ENCODE results near the gene MECP2.

Gene MECP2

GRCh38 chrX:154024271-154024670, 73.2 kb downstream of the MECP2 start:
- H3K27me3 ChIP-seq (ENCODE audit: control insufficient read depth, insufficient read depth, low read length): no peaks in the 10 kb centered on the region

GRCh38 chrX:154023276-154024000, 74.1 kb downstream of the MECP2 start:
- Histone ChIP-seq H3K36me3 (ENCODE audit: control insufficient read depth, insufficient read depth, low read length) (peaks cover 6% of the 10 kb centered on the region; the same call in 1 of the 2 replicates), H3K9ac (ENCODE audit: low read length) (no peak overlapping the region), H3K4me1 (ENCODE audit: control insufficient read depth, insufficient read depth, low read length) (peaks cover 35% of the 10 kb centered on the region), H3K27ac (ENCODE audit: low read depth, low read length) (no peak overlapping the region), H3K27me3 (ENCODE audit: control insufficient read depth, insufficient read depth, low read length) (no peaks in the 10 kb centered on the region), H3K4me3 (ENCODE audit: low read depth, low read length) (no peak overlapping the region), H3K9me3 (ENCODE audit: control insufficient read depth, insufficient read depth, low read depth, low read length) (peaks cover 9% of the 10 kb centered on the region; the same call in 1 of the 2 replicates)

More at GRCh38 chrX:154024271-154024670, 73.2 kb downstream of the MECP2 start:
- peaks cover 9% of the 10 kb centered on the region; the same call in 1 of the 2 replicates for H3K9me3 ChIP-seq (ENCODE audit: control insufficient read depth, insufficient read depth, low read depth, low read length)
- H3K27ac ChIP-seq (ENCODE audit: low read depth, low read length): no peak overlapping the region
- peaks cover 10% of the 10 kb centered on the region; the same call in 1 of the 2 replicates for H3K36me3 ChIP-seq (ENCODE audit: control insufficient read depth, insufficient read depth, low read length)
- no peak overlapping the region for H3K4me3 ChIP-seq (ENCODE audit: low read depth, low read length)
- H3K4me1 ChIP-seq (ENCODE audit: control insufficient read depth, insufficient read depth, low read length): peaks cover 29% of the 10 kb centered on the region
- H3K9ac ChIP-seq (ENCODE audit: low read length): no peak overlapping the region

- no peaks in the 10 kb centered on the region for H3K27me3 ChIP-seq (ENCODE audit: control insufficient read depth, insufficient read depth, low read length)
- peaks cover 11% of the 10 kb centered on the region for H3K36me3 ChIP-seq (ENCODE audit: control insufficient read depth, insufficient read depth, low read length)
- H3K4me1 ChIP-seq (ENCODE audit: control insufficient read depth, insufficient read depth, low read length): peaks cover 36% of the 10 kb centered on the region
- H3K27ac ChIP-seq (ENCODE audit: low read depth, low read length): no peak overlapping the region
- H3K9me3 ChIP-seq (ENCODE audit: control insufficient read depth, insufficient read depth, low read depth, low read length): peaks cover 7% of the 10 kb centered on the region; the same call in 1 of the 2 replicates
- no peak overlapping the region for H3K4me3 ChIP-seq (ENCODE audit: low read depth, low read length)
- no peak overlapping the region for H3K9ac ChIP-seq (ENCODE audit: low read length)
These were observed 75.4 kb downstream of the MECP2 start for GRCh38 chrX:154022108-154022507.

GRCh38 chrX:154021131-154021611, 76.3 kb downstream of the MECP2 start:
- no peak overlapping the region for H3K4me3 ChIP-seq (ENCODE audit: low read depth, low read length)
- H3K9me3 ChIP-seq (ENCODE audit: control insufficient read depth, insufficient read depth, low read depth, low read length): peaks cover 6% of the 10 kb centered on the region; the same call in 1 of the 2 replicates
- peaks cover 20% of the 10 kb centered on the region for H3K36me3 ChIP-seq (ENCODE audit: control insufficient read depth, insufficient read depth, low read length)
- peaks cover 36% of the 10 kb centered on the region for H3K4me1 ChIP-seq (ENCODE audit: control insufficient read depth, insufficient read depth, low read length)
- H3K9ac ChIP-seq (ENCODE audit: low read length): peak overlapping the region; percentile 14
- no peaks in the 10 kb centered on the region for H3K27me3 ChIP-seq (ENCODE audit: control insufficient read depth, insufficient read depth, low read length)
- no peak overlapping the region for H3K27ac ChIP-seq (ENCODE audit: low read depth, low read length)

- H3K27ac ChIP-seq (ENCODE audit: low read depth, low read length): peak overlapping the region; percentile 87; the same call in 1 of the 2 replicates
- peaks cover 40% of the 10 kb centered on the region for H3K4me1 ChIP-seq (ENCODE audit: control insufficient read depth, insufficient read depth, low read length)
- H3K27me3 ChIP-seq (ENCODE audit: control insufficient read depth, insufficient read depth, low read length): no peaks in the 10 kb centered on the region
These were observed 76.9 kb downstream of the MECP2 start for GRCh38 chrX:154020536-154021115.

GRCh38 chrX:154019633-154020528, 77.6 kb downstream of the MECP2 start, which contains the start of gene IRAK1:
IRAK1 (minus strand) TSS chrX:154019902; CDS start chrX:154019812, 90 bp downstream.
- Histone ChIP-seq H3K9ac (ENCODE audit: low read length) (peak within 1 kb of the TSS; percentile 79), H3K36me3 (ENCODE audit: control insufficient read depth, insufficient read depth, low read length) (peaks cover 28% of the 10 kb centered on the region), H3K27me3 (ENCODE audit: control insufficient read depth, insufficient read depth, low read length) (no peaks in the 10 kb centered on the region), H3K4me3 (ENCODE audit: low read depth, low read length) (peak within 1 kb of the TSS; percentile 54), H3K9me3 (ENCODE audit: control insufficient read depth, insufficient read depth, low read depth, low read length) (peaks cover 6% of the 10 kb centered on the region; the same call in 1 of the 2 replicates), H3K27ac (ENCODE audit: low read depth, low read length) (peak within 1 kb of the TSS; percentile 87; the same call in 1 of the 2 replicates), H3K4me1 (ENCODE audit: control insufficient read depth, insufficient read depth, low read length) (peaks cover 44% of the 10 kb centered on the region)

More at GRCh38 chrX:154020536-154021115, 76.9 kb downstream of the MECP2 start:
- Histone ChIP-seq H3K4me3 (ENCODE audit: low read depth, low read length) (peak overlapping the region; percentile 54), H3K9me3 (ENCODE audit: control insufficient read depth, insufficient read depth, low read depth, low read length) (peaks cover 6% of the 10 kb centered on the region; the same call in 1 of the 2 replicates), H3K36me3 (ENCODE audit: control insufficient read depth, insufficient read depth, low read length) (peaks cover 25% of the 10 kb centered on the region), H3K9ac (ENCODE audit: low read length) (peak overlapping the region; percentile 79)

- H3K36me3 ChIP-seq (ENCODE audit: control insufficient read depth, insufficient read depth, low read length): peaks cover 28% of the 10 kb centered on the region
- no peaks in the 10 kb centered on the region for H3K27me3 ChIP-seq (ENCODE audit: control insufficient read depth, insufficient read depth, low read length)
- H3K4me3 ChIP-seq (ENCODE audit: low read depth, low read length): peak overlapping the region; percentile 52
- peak overlapping the region; percentile 69 for H3K9ac ChIP-seq (ENCODE audit: low read length)
- H3K4me1 ChIP-seq (ENCODE audit: control insufficient read depth, insufficient read depth, low read length): peaks cover 46% of the 10 kb centered on the region
- H3K9me3 ChIP-seq (ENCODE audit: control insufficient read depth, insufficient read depth, low read depth, low read length): peaks cover 6% of the 10 kb centered on the region; the same call in 1 of the 2 replicates
- H3K27ac ChIP-seq (ENCODE audit: low read depth, low read length): no peak overlapping the region
These were observed 78.4 kb downstream of the MECP2 start for GRCh38 chrX:154019061-154019621.

- Histone ChIP-seq H3K9ac (ENCODE audit: low read length) (peak overlapping the region; percentile 69), H3K27ac (ENCODE audit: low read depth, low read length) (no peak overlapping the region)
These were observed 78.9 kb downstream of the MECP2 start for GRCh38 chrX:154018518-154019060.

GRCh38 chrX:154017766-154018517, 79.6 kb downstream of the MECP2 start:
- Histone ChIP-seq H3K27me3 (ENCODE audit: control insufficient read depth, insufficient read depth, low read length) (no peaks in the 10 kb centered on the region), H3K9ac (ENCODE audit: low read length) (no peak overlapping the region), H3K36me3 (ENCODE audit: control insufficient read depth, insufficient read depth, low read length) (peaks cover 28% of the 10 kb centered on the region), H3K4me1 (ENCODE audit: control insufficient read depth, insufficient read depth, low read length) (peaks cover 52% of the 10 kb centered on the region), H3K9me3 (ENCODE audit: control insufficient read depth, insufficient read depth, low read depth, low read length) (peaks cover 9% of the 10 kb centered on the region; the same call in 1 of the 2 replicates), H3K27ac (ENCODE audit: low read depth, low read length) (no peak overlapping the region), H3K4me3 (ENCODE audit: low read depth, low read length) (no peak overlapping the region; the same call in 1 of the 2 replicates)

More at GRCh38 chrX:154018518-154019060, 78.9 kb downstream of the MECP2 start:
- H3K27me3 ChIP-seq (ENCODE audit: control insufficient read depth, insufficient read depth, low read length): no peaks in the 10 kb centered on the region
- peaks cover 46% of the 10 kb centered on the region for H3K4me1 ChIP-seq (ENCODE audit: control insufficient read depth, insufficient read depth, low read length)
- H3K9me3 ChIP-seq (ENCODE audit: control insufficient read depth, insufficient read depth, low read depth, low read length): peaks cover 6% of the 10 kb centered on the region; the same call in 1 of the 2 replicates
- H3K4me3 ChIP-seq (ENCODE audit: low read depth, low read length): peak overlapping the region; percentile 52
- peaks cover 28% of the 10 kb centered on the region for H3K36me3 ChIP-seq (ENCODE audit: control insufficient read depth, insufficient read depth, low read length)
